H1 (cell line): ENCODE measurements around the gene ORAI3. TPM values are rescaled to one million over a fixed set of nuclear protein-coding genes. Genes with fewer than 3 reads are reported as not detected.

Experiments used
- ASH2L ChIP-seq: fragments of 200-600, 300-600 bp; sonication (generic); IDR thresholded peaks from one replicate; pipeline ENCODE4 v1.7.1; 2017; ENCODE audit warnings: low read length
- ATF2 ChIP-seq: IDR thresholded peaks from 2 replicates; pipeline ENCODE4 v1.6.1; 2012; ENCODE audit warnings: low read length, inconsistent platforms
- EZH2 ChIP-seq: fragments of 200-600 bp; sonication (generic); IDR thresholded peaks from 2 replicates; pipeline ENCODE4 v1.7.1; 2012; ENCODE audit warnings: low read depth, mild to moderate bottlenecking, moderate library complexity, low read length, inconsistent platforms; ENCODE audit not compliant: severe bottlenecking
- HDAC2 ChIP-seq, 2 experiments: fragments of 300-600 bp in 1 of 2; sonication (generic) in 1 of 2; IDR thresholded peaks; 2 replicates each; pipeline ENCODE4 v1.6.1; 2011 to 2012; ENCODE audit warnings: low read depth in 2 of 2, low read length in 2 of 2, mild to moderate bottlenecking in 2 of 2, moderate library complexity in 2 of 2, borderline replicate concordance in 1 of 2, inconsistent platforms in 1 of 2
- SIX5 ChIP-seq: IDR thresholded peaks from 2 replicates; pipeline ENCODE4 v1.6.1; 2011; ENCODE audit warnings: mild to moderate bottlenecking, low read depth, low read length
- TAF1 ChIP-seq: IDR thresholded peaks from 2 replicates; pipeline ENCODE4 v1.6.1; 2011; ENCODE audit warnings: mild to moderate bottlenecking, low read depth, low read length
- polyA plus RNA-seq, 7 experiments: library from polyadenylated mRNA; depleted of rRNA in 3 of 7; stranded (reverse) in 5 of 7; unstranded in 2 of 7; fragments of >200 nt in 5 of 7; fragments of 200-250 nt in 2 of 7; gene quantifications; 1 replicate in 5 of 7; 2 replicates in 1 of 7; 4 replicates in 1 of 7; pipeline versions ENCODE4 v1.2.1 to v1.2.3, GENCODE V29; 2011 to 2013; ENCODE audit warnings: missing spikeins in 2 of 7, mixed read lengths in 2 of 7
- total RNA-seq: library from RNA; stranded (reverse); fragmentation: NEBNext Ultra II Directional; extraction: Animal tissue kit (Norgen Biotek cat#: 25700); gene quantifications from 2 replicates; pipeline ENCODE4 v1.2.1, GENCODE V29; 2021

The ORAI3 gene
- total and polyA plus RNA-seq, 2 of the 8 experiments (the other 6 are each of a cell fraction or from before 2014, with no cell fraction given) = 8.7 to 24.5 TPM

GRCh38 chr16:30976486-30976885, 27.6 kb downstream of the ORAI3 start (continued):
- no peak for TF ChIP-seq EZH2
- no peak for TF ChIP-seq ATF2
- TF ChIP-seq HDAC2 (IDR thresholded peaks at IDR 0.05; ENCODE audit: borderline replicate concordance in 1 of 2, low read depth in 2 of 2, low read length in 2 of 2) = no peak
- TF ChIP-seq SIX5 = no peak
- no peak for TF ChIP-seq TAF1
- TF ChIP-seq ASH2L = no peak
